Measurements from ENCODE around the gene GLCE.

The GLCE gene

GRCh38 chr15:69253156-69253555, 92.7 kb downstream of the GLCE start:
- H3K27ac ChIP-seq (ENCODE audit: low read depth, low read length, poor library complexity, severe bottlenecking): no peak overlapping the region
- no peaks in the 10 kb centered on the region for H3K27me3 ChIP-seq (ENCODE audit: insufficient read depth, low read length)
- H3K9ac ChIP-seq (ENCODE audit: low read length): no peak overlapping the region
- no peaks in the 10 kb centered on the region for H3K79me2 ChIP-seq (ENCODE audit: insufficient read depth, low read length)
- no peaks in the 10 kb centered on the region for H4K20me1 ChIP-seq (ENCODE audit: insufficient read depth, low read length)
- no peaks in the 10 kb centered on the region for H3F3A ChIP-seq (ENCODE audit: insufficient read depth, low read length)
- H2AFZ ChIP-seq (ENCODE audit: low read length): no peak overlapping the region
- TF ChIP-seq, protein P1, sequence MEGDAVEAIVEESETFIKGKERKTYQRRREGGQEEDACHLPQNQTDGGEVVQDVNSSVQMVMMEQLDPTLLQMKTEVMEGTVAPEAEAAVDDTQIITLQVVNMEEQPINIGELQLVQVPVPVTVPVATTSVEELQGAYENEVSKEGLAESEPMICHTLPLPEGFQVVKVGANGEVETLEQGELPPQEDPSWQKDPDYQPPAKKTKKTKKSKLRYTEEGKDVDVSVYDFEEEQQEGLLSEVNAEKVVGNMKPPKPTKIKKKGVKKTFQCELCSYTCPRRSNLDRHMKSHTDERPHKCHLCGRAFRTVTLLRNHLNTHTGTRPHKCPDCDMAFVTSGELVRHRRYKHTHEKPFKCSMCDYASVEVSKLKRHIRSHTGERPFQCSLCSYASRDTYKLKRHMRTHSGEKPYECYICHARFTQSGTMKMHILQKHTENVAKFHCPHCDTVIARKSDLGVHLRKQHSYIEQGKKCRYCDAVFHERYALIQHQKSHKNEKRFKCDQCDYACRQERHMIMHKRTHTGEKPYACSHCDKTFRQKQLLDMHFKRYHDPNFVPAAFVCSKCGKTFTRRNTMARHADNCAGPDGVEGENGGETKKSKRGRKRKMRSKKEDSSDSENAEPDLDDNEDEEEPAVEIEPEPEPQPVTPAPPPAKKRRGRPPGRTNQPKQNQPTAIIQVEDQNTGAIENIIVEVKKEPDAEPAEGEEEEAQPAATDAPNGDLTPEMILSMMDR (IDR thresholded peaks at IDR 0.05; ENCODE audit: low read length): no peak
- no peak for TF ChIP-seq EZH2 (IDR thresholded peaks at IDR 0.05; ENCODE audit: borderline replicate concordance, low read length)
- no peak overlapping the region for H3K4me2 ChIP-seq (ENCODE audit: low read length)
- no peaks in the 10 kb centered on the region for H3K9me2 ChIP-seq (ENCODE audit: low read depth, low read length)
- no peaks in the 10 kb centered on the region for H3K9me3 ChIP-seq (ENCODE audit: low read length)
- no peak overlapping the region for H3K4me3 ChIP-seq (ENCODE audit: low read depth, low read length, poor library complexity, severe bottlenecking)
- H3K4me1 ChIP-seq (ENCODE audit: insufficient read depth, low read length, severe bottlenecking): no peaks in the 10 kb centered on the region
- H3K36me3 ChIP-seq (ENCODE audit: insufficient read depth, low read length): no peaks in the 10 kb centered on the region

- no peak overlapping the region for H3K9ac ChIP-seq (ENCODE audit: low read length)
These were observed 105.0 kb downstream of the GLCE start for GRCh38 chr15:69265347-69265955.

GRCh38 chr15:69271217-69271616, 110.8 kb downstream of the GLCE start:
- H3K9ac ChIP-seq (ENCODE audit: low read length): no peak overlapping the region
- no peaks in the 10 kb centered on the region for H3K27me3 ChIP-seq (ENCODE audit: insufficient read depth, low read length)
- no peaks in the 10 kb centered on the region for H3K4me1 ChIP-seq (ENCODE audit: insufficient read depth, low read length, severe bottlenecking)
- H3K27ac ChIP-seq (ENCODE audit: low read depth, low read length, poor library complexity, severe bottlenecking): no peak overlapping the region
- H4K20me1 ChIP-seq (ENCODE audit: insufficient read depth, low read length): no peaks in the 10 kb centered on the region
- no peak overlapping the region for H2AFZ ChIP-seq (ENCODE audit: low read length)
- TF ChIP-seq, protein P1 (IDR thresholded peaks at IDR 0.05; ENCODE audit: low read length): no peak
- TF ChIP-seq EZH2 (IDR thresholded peaks at IDR 0.05; ENCODE audit: borderline replicate concordance, low read length): no peak
- no peaks in the 10 kb centered on the region for H3K36me3 ChIP-seq (ENCODE audit: insufficient read depth, low read length)
- H3K79me2 ChIP-seq (ENCODE audit: insufficient read depth, low read length): no peaks in the 10 kb centered on the region
- H3F3A ChIP-seq (ENCODE audit: insufficient read depth, low read length): no peaks in the 10 kb centered on the region
- H3K4me3 ChIP-seq (ENCODE audit: low read depth, low read length, poor library complexity, severe bottlenecking): no peak overlapping the region
- H3K4me2 ChIP-seq (ENCODE audit: low read length): no peak overlapping the region
- no peaks in the 10 kb centered on the region for H3K9me3 ChIP-seq (ENCODE audit: low read length)
- H3K9me2 ChIP-seq (ENCODE audit: low read depth, low read length): no peaks in the 10 kb centered on the region

More at GRCh38 chr15:69265347-69265955, 105.0 kb downstream of the GLCE start:
- Histone ChIP-seq H2AFZ (ENCODE audit: low read length) (no peak overlapping the region), H3K27ac (ENCODE audit: low read depth, low read length, poor library complexity, severe bottlenecking) (no peak overlapping the region), H3K4me3 (ENCODE audit: low read depth, low read length, poor library complexity, severe bottlenecking) (no peak overlapping the region), H3K36me3 (ENCODE audit: insufficient read depth, low read length) (no peaks in the 10 kb centered on the region), H4K20me1 (ENCODE audit: insufficient read depth, low read length) (no peaks in the 10 kb centered on the region), H3F3A (ENCODE audit: insufficient read depth, low read length) (no peaks in the 10 kb centered on the region), H3K9me3 (ENCODE audit: low read length) (no peaks in the 10 kb centered on the region), H3K27me3 (ENCODE audit: insufficient read depth, low read length) (no peaks in the 10 kb centered on the region), H3K9me2 (ENCODE audit: low read depth, low read length) (no peaks in the 10 kb centered on the region), H3K79me2 (ENCODE audit: insufficient read depth, low read length) (no peaks in the 10 kb centered on the region), H3K4me1 (ENCODE audit: insufficient read depth, low read length, severe bottlenecking) (no peaks in the 10 kb centered on the region), H3K4me2 (ENCODE audit: low read length) (no peak overlapping the region)
- TF ChIP-seq, protein P1 (IDR thresholded peaks at IDR 0.05; ENCODE audit: low read length): peak; percentile 69
- no peak for TF ChIP-seq EZH2 (IDR thresholded peaks at IDR 0.05; ENCODE audit: borderline replicate concordance, low read length)
